HG02588 (cell line): ENCODE measurements around the gene GARNL3.

ENCODE experiments used
- ATAC-seq: cut with Tn5 transposase; IDR thresholded peaks from one replicate; pipeline ENCODE4 v1.9.1; 2021; ENCODE audit warnings: mild to moderate bottlenecking, moderate library complexity; ENCODE audit not compliant: unreplicated experiment

Gene GARNL3

DNA sequence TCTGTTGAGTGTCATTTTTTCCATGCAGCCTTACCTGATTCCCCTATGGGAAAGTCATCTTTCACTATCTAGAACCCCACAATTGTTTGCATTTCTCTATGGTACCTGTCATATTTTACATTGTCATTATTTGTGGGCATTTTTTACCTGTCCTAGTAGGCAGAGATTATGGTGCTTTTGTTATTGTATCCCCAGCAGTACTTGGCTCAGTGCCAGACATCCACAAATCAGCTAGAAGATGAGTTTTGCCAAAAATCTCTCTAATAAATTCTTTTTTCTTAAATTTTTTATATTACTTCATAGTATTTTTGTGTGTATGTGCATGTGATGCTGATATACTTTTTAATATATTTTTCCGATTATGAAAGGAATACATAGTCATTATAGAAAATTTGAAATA lies 13.2 kb downstream of the GARNL3 start:
- ATAC-seq, result no peak

GRCh38 chr9:127278372-127278771 lies 13.8 kb downstream of the GARNL3 start:
- ATAC-seq, result no peak

DNA sequence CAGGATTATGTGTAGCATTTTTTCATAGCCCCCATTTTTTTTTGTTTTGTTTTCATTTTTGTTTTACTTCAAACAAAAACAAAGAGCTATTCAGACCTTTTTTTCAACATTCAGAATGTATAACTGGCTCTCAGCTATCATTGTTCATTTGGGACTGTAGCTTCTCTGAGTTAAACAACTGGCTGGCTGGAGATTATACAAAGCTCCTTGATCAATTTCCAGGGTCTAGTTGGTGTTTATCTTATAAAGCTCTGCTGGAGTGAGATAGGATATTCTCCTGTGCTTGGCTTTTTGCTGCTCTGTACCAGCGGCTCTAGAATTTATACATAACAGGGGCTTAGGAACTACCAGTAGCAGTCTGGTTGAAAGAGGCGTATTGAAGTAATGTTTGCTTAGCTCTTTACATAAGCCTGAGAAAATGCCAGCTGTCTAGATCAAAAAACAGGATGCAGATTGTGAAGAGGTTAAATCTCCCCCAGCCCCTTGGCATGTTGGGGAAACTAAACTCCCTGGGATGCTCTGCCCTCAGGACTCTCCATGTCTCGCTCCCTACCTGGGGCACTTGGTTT lies 15.2 kb downstream of the GARNL3 start:
- ATAC-seq, result no peak

DNA sequence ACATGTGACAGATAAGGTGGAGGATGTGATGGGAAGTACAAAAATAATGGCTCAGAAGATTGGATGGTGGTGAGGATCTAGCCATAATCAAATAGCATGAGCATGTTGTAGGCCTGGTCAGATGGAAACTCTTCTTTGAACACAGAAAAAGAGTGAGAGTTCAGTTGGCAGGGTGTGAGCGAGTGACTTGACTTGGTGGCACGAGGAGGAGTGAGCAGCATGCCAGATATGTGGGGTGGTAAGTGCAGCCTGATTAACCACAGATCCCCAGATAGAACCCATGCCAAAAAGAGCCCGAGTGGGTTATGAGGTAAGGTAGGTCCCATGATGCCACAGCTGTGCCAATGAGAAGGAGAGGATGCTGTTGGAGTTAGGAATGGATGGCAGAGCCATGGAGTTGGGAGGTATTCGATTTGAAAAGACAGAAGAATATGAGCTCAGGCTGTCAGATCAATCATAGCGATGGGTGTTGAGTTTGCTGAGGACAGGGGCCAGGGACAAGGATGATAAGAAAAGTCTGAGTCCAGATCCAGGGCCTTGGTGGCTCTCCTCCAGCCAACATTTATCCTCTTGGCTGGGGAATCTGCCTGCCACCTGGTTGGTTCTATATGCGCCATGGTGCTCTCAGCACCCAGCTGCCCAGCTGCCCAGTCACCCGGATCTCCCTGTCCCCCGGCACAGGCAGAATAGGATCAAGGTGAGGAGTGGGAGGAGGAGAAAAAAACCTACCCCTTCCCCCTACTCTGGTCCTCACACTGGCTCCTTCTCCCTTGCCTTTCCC lies 16.5 kb downstream of the GARNL3 start:
- ATAC-seq, result no peak

DNA sequence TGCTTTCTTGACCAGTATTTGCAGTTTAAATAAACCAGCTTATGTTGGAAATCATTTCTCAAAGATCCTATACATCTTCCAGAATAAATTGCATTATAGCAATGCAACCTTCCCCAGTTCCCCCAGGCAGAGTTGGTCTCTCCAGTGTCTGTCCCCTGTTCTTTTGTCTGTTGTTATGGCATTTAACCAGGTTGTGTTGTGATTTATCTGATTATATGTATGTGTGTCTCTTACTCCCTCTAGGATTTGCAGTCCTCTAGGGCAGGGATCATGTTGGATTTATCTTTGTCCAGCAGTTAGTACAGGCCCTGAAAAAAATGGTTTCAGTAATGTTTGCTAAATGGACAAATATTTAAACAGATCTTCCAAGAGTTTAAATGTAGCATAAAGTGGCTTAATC lies 17.3 kb downstream of the GARNL3 start:
- ATAC-seq, result no peak

DNA sequence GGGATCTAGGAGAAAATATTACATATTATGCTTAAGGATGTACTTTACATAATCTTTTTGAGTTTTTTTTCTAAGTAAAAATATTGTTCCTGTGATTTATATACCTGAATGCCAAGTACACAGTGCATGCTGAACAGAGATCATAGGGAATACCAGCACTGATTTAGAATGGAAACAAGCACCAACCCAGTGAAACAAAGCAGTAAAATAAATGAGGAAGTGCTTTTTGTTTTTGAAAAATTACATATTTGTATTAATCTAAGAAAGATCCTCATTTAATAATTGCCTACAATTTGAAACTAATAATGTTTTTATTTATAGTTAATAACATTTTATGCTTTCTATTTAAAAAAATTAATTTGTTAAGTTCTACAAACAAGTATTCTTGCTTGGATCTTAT lies 18.0 kb downstream of the GARNL3 start:
- no peak for ATAC-seq

DNA sequence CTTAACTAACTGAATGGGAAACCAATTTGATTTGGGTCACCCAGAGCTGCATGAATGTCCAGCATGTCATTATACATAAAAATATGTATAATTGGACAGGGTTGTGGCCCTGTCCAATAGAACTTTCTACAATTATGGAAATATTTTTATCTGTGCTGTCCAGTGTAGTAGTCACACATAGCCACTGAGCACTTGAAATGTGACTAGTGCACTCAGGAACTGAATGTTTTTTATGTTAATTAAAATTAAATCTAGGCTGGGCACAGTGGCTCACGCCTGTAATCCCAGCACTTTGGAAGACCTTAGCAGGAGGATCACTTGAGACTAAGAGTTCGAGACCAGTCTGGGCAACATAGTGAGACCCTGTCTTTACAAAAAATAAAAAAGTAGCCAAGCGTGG lies 18.6 kb downstream of the GARNL3 start:
- ATAC-seq, result no peak

DNA sequence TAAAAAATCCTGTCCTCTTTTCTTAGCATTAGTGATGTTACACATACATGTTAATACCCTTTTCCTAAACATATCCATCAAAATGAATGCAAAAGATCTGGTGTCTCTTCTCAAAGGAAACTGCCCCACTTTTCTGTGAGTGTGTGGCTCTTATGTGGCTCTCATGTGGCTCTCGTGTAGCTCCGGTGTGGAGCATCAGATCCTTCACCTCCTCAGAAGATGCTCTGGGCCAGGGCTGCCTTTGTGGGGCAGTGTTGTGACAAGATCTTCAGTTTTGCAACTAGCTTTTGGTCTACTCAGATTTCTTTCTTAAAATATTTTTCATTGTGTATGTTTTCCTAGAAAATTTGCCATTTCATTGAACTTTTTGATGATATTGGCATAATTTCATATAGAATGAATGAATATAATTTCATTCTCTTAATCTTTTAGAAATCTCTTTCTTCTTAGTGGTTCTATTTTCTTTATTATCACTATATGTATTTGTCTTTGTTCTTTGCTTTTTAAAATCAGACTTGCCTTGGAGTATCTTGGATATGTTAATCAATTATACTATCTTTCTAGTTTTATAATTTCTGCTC lies 19.4 kb downstream of the GARNL3 start:
- no peak for ATAC-seq

- ATAC-seq, result no peak
Measured at GRCh38 chr9:127285965-127286364, 21.4 kb downstream of the GARNL3 start.

DNA sequence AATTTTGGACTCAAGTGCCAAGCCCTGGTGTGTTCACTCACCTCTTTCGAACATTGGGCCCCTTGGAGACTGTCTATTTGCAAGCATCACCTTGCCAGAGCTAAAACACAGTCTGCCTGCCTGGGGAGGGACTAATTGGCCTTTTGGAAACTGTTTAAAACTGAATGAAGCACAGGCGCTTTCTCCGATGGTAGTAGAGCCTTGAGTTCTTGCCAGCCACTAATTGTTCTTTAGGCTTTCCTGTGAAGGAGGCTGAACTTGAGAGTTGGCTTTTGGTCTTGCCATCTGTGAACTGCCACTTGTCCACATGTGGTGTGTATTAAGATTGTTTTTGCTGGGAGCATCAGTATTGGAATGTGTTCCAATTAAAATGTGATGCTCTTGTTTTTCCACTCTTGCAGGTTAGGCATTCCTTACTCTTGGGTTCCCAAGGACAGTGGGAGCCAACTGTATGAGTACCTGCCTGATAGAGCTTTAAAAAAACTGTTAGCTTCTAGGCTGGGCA lies 26.0 kb downstream of the GARNL3 start:
- ATAC-seq, result no peak

DNA sequence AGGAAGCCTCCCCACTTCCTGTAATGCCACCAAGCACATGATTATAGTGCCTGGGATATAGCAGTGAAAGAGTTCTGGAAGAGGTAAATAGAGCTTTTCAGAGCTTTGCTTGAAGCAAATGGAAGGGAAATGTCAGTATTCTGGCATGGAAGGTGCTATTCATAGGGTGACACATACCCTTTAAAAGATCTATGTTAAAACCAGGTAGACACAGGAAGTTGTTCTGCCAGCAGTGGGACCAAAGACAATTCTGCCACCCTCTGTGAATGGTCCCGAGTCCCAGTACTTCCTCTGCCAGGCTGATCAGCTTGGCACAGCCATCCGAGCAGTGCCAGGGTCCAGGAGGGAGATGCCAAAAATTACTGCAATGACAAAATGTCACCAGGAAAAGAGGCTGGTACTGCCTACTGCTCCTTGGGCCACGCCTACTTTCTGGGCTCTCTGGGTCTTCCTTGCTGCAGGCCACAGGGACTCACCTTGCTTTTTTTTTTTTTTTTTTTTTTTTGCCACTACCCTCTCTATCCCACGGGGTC lies 26.7 kb downstream of the GARNL3 start:
- no peak for ATAC-seq

GRCh38 chr9:127292415-127292814 lies 27.8 kb downstream of the GARNL3 start:
- ATAC-seq, result no peak

DNA sequence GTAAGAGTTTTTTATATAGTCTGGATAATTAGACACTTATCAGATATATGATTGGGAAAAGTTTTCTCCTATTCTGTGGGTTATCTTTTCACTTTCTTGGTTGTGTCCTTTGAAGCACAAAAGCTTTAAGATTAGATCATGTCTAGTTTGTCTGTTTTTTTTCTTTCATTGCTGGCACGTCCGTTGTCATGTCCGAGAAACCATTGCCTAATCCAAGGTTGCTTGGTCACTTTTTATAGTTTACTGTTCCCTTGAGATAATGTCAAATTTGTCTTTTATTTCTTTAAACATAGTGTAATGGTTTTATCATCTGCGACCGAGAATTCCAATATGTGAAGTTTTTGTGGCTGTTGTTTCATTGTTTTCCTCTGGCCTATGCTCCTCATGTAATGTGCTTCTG lies 28.8 kb downstream of the GARNL3 start:
- ATAC-seq, result no peak

DNA sequence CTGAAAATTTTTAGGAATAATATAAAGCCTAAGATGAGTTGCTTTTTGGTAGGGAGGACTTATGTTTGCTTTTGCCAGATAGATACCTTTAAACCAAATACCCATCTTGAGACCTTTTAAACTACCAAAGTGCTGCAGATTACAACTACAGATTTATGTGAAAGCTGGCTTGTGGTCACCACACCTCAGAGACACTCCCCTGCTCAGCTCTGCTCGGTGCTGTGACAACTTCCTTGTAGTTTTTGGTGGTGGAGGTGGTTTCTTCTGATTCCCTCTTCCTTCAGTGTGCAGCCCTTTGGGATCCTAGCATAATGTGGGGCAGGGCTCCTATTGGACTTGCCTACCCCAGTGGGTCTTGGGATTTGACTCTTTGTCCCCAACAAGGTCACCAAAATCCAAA lies 29.2 kb downstream of the GARNL3 start:
- no peak for ATAC-seq

DNA sequence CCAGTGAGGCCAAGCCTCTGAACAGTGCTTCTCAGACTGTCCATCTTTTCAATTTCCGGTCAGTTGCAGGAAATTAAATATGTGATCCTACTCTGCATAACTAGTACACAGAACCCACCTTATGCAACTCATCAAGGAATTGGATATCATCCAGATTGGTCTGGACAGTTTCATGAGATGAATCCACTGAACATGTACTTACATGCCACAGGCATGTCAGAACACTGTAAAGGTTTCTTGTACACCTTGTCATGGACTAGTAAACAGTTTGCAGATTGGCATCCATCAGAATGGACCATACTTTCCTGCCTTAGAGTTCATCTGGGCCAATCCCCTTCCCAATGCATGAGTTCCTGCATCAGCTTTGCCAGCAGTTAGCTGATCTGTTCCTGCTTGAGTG lies 30.4 kb downstream of the GARNL3 start:
- no peak for ATAC-seq

GRCh38 chr9:127300886-127301447 lies 36.4 kb downstream of the GARNL3 start:
- no peak for ATAC-seq

DNA sequence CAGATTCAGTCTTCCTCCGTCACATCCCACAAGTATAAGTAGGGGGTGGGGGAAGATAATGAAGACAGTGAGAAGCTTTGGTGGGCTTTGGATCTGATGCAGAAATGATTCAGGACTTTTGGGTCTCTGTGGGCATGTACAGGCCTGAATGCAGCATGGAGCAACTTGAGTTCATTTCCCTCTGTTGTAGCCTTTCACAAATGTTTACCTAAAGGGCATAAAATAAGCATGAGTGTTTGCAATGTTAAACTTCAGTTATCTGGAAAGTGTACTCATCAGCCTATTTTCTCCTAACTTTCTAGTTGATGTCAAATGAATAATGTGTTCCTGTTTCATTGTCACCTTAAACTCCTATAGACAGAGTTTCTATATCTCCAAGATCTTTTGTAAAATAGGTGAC lies 39.3 kb downstream of the GARNL3 start:
- ATAC-seq, result no peak

GRCh38 chr9:127305206-127305837 lies 40.7 kb downstream of the GARNL3 start:
- ATAC-seq, result no peak

DNA sequence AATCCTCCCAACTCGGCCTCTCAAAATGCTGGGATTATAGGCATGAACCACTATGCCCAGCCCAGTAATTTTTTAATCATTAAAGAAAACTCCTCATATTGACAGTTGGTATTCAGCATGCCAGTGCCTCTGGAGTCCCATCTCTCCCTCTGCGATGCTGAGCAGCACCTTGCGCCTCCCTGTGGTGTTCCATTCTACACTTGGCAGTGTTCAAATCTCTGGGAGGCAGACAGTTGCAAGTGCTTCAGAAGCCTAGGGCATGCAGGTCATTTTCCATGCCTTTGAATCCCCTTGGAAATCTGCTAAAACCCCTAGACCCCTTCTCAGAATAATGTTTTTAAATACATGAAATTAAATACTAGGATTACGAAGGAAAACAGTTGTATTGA lies 41.3 kb downstream of the GARNL3 start:
- ATAC-seq, result no peak

DNA sequence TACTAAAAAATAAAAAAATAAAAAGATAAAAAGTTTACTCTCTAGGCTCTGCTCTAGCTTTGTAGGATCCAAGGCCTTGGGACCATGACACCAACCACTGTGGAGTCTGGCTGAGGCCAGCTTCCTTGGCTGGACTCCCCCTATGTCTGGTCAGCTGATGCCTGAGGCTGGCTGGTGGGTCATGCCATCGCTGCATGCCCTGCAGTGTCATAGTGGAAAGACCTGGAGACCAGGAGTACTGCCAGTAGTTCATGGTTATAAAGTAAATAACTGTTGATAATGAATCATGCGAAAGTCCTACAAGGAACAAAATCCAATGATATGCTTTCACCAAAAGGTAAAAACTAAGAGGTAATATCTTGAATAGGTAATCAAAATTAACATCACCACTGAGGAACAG lies 43.2 kb downstream of the GARNL3 start:
- ATAC-seq, result no peak
